ENCODE data around the gene GLYATL2.

Gene GLYATL2

GRCh38 chr11:58796333-58796732 lies 48.2 kb downstream of the GLYATL2 start:
- DNase-seq: no peak

DNA sequence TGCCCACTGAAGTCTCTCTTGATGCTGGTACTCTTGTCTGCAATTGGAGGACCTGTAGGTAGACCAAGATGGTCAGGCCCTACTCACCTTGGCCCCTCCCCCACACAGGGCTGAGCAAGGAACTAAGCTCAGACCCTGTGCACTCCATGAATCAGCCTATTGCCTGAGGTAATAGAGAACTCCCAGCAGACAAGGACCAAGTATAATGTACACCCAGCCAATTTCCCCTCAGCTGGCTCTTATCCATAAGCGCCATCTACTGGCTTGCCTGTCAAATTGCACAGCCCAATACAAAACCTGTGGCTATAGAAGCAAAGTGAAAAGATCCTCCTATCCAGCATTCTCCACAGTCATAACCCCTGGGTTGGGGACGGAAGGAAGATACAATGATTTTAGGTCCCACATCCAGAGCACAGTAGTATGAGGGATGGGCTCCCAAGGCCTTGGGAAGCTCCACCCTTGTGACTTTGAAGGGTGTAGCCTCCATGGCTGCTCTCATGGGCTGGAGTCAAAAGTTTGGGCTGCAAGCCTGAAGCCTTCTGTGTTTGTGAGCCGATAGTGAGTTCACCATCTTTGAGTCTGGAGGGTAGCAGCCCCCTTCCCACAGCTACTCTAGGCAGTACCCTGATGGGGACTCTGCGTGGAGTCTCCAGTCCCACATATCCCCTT lies 56.0 kb downstream of the GLYATL2 start:
- DNase-seq: peak; percentile 87

- no peak for DNase-seq
Observed at GRCh38 chr11:58787903-58788302, 56.6 kb downstream of the GLYATL2 start.

DNA sequence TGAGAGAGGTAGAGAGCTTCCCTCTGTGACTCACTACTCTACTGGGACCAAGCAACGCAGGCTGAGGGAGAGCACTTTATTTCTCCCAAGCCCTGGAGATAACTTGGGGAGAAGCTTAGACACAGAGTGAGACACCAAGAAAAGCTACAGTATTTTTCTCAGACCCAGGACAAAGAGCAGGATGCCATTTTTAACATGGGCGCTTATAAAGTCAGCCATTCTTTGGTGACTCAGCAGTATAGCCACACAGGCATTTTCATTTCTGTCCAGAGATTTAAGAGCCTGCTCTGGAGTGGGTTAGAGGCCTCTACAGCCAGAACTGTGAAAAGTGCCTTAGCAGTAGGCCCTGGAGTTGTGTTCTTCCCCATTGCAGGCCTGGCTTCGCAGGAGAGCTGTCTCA lies 57.8 kb downstream of the GLYATL2 start:
- DNase-seq: no peak

DNA sequence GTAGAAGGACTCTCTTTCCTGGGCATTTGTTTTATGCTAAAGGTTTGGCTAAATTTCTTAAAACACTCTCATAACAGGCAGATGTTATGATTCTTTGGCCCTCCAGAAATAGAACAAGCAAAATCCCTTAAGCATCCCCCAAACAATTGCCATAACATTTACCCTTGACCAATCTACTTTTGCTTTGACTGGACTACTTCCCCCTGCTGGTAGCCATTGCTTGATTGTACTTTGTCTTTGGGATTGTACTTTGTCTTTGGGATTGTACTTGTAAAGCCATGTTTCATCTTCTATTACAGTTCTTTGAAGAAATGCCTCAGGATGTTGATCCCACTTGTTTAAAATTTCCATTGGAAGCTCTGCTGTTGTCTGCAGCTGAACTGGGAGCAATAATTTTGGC lies 59.5 kb downstream of the GLYATL2 start:
- DNase-seq: no peak

Data from hematopoietic multipotent progenitor cell treated with erythropoietin and hydrocortisone succinate and interleukin-3 and kit ligand, for 4 days (in vitro differentiated cells).